ENCODE data around the gene PUS7.
A peak's percentile ranks its signal among the peaks of the same experiment; 100 is the strongest.
"Not testable (repeated sequence)": the region's sequence is repeated elsewhere in the genome, so short reads cannot be mapped to it uniquely, and the experiment has no call there.

Gene PUS7

DNA sequence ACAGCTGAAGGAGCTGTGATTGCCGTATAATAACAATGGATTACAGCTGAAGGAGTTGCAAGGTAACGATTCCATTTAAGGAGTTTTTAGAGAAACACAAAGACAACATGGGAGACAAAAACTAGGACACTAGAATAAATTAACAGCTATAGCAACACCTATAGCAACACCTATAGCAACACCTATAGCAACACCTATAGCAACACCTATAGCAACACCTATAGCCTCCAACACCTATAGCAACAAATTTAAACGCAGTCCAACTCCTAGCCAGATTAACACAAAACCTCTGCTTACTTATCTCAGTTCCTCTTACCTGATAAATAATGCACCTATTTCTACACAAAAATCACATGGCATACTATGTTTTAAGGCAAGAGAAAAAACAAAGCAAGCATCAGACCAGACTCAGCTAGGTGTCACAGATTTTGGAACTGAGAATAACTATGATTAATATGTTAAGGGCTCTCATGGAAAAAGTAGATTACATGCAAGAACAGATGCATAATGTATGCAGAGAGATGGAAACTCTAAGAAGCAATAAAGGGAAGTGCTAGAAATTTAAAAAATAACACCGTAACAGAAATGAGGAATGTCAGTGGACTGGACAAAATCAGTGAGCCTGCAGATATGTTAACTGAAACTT lies 77.6 kb downstream of the PUS7 start:
- DNase-seq (ENCODE audit: low spot score), result no peak

DNA sequence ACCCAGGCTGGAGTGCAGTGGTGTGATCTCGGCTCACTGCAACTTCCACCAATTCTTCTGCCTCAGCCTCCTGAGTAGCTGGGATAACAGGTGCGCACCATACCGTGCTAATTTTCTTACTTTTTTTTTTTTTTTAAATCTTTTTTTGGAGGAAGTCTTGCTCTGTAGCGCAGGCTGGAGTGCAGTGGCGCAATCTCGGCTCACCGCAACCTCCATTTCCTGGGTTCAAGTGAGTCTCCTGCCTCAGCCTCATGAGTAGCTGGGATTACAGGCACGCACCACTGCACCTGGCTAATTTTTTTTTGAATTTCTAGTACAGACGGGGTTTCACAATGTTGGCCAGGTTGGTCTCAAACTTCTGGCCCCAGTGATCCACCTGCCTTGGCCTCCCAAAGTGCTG lies 79.9 kb downstream of the PUS7 start:
- DNase-seq (ENCODE audit: low spot score), result not testable (repeated sequence)

DNA sequence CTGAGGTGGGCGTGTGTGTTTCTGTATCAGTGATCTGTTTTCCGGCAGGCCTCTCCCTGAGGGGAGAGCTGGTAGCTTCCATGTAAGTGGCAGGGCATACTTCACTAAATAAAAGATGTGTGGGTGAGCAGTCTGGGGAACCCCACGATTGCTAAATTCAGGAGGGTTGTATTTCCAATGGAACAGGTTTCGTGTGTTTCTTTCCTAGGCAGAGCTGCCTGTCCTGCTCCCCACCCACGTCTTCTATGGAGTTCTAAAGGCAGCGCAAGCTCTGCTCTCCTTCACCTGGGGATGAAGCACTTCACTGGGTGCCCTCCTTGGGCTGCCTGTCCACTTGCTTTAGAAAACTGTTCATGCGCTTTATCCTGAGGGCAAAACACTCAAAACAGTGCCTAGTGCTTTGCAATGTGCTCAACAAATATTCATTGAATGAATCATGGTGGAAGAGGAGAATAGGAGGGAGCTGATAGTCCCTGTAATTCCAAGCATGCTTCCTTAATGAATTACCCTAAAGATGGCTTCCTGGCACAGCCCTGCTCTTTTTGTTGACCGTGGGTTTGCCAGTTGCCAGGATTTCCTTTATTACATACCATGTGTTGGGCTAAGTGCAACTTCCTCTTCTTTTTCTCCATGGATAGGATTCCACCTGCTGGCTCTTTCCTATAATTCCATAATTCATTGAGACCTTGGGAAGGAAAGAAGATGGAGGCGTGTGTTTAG lies 82.7 kb downstream of the PUS7 start:
- no peak for DNase-seq (ENCODE audit: low spot score)

DNA sequence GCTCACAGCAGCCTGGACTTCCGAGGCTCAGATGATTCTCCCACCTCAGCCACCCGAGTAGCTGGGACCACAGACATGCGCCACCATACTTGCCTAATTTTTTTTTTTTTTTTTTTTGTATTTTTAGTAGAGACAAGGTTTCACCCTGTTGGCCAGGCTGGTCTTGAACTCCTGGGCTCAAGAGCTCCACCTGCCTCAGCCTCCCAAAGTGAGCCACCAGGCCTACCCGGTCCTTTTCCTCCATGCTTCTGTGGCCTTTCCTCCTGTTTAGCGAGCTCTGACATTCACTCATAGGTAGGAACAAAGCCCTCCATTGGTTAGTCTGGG lies 83.3 kb downstream of the PUS7 start:
- no peak for DNase-seq (ENCODE audit: low spot score)

DNA sequence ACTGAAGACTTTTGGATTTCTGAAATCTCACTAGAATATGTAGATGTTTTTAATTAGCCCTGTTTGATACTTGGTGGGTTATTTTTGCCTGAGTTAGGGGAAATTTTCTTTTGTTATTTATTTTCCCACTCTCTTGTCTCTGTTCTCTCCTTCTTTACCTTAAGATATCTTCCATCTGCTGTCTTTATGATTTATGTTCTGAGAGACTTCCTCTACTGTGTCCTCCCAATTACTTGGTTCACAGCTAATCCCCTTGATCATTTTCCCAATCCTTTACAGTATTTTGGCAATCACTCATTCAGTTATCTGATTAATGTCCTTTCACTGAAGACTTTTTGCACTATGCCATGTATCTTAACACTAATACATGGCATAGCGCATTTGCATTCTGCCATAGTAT lies 83.8 kb downstream of the PUS7 start:
- DNase-seq (ENCODE audit: low spot score), result no peak

DNA sequence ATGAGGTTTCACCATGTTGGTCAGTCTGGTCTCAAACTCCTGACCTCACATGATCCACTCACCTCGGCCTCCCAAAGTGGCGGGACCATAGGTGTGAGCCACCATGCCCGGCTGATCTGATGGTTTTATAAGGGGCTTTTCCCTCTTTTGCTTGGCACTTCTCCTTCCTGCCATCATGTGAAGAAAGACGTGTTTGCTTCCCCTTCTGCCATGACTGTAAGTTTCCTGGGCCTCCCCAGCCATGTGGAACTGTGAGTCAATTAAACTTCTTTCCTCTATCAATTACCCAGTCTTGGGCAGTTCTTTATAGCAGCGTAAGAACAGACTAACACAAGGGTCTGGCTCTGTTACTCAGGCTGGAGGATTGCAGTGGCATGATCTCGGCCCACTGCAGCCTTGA lies 84.7 kb downstream of the PUS7 start:
- not testable (repeated sequence) for DNase-seq (ENCODE audit: low spot score)

DNA sequence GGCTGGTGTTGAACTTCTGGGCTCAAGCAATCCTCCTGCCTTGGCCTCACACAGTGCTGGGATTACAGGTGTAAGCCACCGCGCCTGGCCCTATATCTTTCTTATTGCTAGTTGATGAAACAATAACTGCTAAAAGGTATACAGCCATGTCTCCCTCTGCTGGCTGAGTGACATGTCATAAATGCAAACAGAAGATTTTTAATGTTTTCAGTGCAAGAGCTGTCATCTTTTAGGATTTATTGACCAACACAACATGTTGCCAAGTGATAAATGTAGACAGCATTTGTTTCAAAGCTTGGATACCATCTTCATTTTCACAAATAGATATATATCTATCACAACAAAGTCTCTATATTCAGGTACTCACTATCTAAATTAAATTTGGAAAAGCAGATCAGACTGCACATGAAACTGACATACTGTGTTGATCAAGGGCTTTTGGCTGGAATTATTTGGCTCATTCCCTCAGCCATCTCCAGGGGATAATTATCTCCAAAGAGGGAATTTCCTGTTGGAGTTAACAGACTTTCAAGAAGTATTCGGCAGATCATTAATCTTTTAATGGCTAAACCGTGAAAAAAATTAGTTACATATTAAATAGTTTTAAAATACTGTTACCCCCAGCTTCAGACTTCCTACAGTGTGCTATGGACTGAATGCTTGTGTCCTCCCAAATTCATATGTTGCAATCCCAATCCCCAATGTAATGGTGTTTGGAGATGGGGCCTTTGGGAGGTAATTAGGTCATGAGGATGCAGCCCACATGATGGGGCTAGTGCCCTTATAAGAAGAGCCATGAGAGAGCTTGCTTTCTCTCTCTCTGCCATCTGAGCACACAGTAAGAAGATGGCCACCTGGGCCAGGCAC lies 92.1 kb downstream of the PUS7 start:
- peak; percentile 46 for DNase-seq (ENCODE audit: low spot score)

DNA sequence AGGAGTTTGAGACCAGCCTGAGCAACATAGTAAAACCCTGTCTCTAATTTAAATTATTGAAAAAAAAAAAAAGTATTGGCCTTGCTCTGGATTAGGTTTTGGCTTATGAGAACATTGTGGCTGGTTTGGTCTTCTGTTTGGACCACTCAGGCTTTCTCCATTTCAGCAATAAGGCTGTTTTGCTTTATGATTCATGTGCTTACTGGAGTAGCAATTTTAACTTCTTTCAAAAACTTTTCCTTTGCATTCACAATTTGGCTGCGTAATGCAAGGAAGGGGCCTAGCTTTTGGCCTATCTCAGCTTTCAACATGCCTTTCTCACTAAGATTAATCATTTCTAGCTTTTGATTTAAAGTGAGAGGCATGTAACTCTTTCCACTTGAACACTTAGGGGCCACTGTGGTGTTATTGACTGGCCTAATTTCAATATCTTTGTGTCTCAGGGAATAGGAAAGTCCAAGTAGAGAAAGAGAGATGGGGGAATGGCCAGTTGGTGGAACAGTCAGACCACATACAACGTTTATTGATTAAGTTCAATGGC lies 95.4 kb downstream of the PUS7 start:
- DNase-seq (ENCODE audit: low spot score), result no peak

DNA sequence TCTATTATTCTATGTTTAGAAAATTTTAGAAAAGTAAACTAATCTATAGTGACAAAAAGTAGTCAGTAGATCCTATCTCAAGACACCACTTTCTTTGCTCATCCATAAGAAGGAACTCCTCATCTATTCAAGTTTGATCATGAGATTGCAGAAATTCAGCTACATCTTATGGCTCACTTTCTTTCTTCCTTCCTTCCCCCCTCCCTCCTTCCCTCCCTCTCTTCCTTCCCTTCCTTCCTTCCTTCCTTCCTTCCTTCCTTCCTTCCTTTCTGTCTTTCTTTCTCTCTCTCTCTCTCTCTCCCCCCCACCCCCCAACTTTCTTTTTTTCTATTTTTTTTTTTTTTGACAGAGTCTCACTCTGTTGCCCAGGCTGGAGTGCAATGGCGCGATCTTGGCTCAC lies 98.1 kb downstream of the PUS7 start:
- no peak for DNase-seq (ENCODE audit: low spot score)

DNA sequence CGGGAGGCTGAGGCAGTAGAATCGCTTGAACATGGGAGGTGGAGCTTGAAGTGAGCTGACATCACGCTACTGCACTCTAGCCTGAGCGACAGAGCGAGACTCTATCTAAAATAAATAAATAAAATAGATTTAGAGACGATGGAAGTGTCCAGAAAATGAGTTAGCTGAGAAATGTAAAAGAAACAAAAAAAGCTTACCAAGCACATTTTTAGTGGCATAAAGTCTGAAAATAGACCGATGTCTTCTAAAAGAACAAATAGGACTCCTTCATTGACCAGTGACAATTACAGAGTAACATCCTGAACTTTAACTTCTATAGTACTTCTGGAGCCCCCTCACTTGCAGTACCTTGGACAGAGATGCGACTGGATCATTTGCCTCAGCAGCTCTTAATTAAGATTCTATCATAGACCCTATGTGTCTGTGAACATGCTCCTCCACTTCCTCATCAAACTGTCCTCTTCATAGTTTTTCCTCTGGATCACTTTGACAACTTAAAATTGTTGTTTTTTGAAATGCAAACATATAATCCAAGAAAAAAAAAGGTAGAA lies 108.1 kb downstream of the PUS7 start:
- no peak for DNase-seq (ENCODE audit: low spot score)

DNA sequence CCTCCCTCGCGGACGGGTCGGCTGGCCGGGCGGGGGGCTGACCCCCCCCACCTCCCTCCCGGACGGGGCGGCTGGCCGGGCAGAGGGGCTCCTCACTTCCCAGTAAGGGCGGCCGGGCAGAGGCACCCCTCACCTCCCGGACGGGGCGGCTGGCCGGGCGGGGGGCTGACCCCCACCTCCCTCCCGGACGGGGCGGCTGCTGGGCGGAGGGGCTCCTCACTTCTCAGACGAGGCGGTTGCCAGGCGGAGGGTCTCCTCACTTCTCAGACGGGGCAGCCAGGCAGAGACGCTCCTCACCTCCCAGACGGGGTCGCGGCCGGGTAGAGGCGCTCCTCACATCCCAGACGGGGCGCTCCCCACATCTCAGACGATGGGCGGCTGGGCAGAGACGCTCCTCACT lies 111.3 kb downstream of the PUS7 start:
- DNase-seq (ENCODE audit: low spot score), result not testable (repeated sequence)

DNA sequence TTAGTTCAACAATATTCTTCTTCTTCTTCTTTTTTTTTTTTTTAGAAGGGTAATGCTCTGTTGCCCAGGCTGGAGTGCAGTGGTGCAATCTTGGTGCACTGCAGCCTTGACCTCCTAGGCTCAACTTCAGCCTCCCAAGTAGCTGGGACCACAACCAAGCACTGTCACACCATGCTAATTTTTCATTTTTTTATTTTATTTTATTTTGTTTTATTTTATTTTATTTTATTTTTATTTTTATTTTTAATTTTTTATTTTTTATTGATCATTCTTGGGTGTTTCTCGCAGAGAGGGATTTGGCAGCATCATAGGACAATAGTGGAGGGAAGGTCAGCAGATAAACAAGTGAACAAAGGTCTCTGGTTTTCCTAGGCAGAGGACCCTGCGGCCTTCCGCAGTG lies 112.3 kb downstream of the PUS7 start:
- DNase-seq (ENCODE audit: low spot score), result not testable (repeated sequence)

DNA sequence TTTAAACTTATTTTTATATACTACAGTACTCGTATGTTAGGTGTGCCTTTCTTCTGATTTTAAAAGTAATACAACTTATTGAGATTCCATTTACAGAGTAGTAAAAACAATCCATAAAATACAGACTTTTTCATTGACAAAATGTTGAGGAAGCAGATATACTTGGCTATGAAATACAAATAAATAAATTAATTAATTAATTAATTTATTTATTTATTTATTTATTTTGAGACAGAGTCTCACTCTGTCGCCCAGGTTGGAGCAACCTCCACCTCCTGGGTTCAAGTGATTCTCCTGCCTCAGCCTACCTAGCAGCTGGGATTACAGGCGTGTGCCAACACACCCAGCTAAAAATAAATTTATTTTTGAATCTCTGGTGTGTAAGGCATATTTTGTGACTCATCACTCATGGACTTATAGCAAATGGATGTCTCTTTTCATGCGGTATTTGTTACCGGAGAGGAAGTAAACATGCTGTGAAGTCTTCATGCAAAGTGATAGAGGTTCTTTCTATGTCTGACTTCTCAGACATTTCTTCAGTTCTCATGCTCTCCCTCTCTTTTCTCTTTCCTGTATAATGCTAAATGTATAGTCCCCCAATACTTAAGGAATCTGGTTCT lies 113.2 kb downstream of the PUS7 start:
- DNase-seq (ENCODE audit: low spot score), result no peak
